HCT116 (cell line): ENCODE measurements around the gene ADARB1. TPM values are rescaled to one million over a fixed set of nuclear protein-coding genes. Genes with fewer than 3 reads are reported as not detected.

Experiments used
- ATAC-seq: fragments of 200-7000 bp; cut with Tn5 transposase; 2 replicates; pipeline ENCODE4 v1.9.1; 2020; ENCODE audit warnings: mild to moderate bottlenecking, moderate library complexity
- BruUV-seq: library from RNA; stranded (reverse); fragments of 400-500 nt; replicated peaks from 2 replicates; lab custom pipeline; 2021; lab: Mats Ljungman, UMichigan
- CTCF ChIA-PET: fragments of 300-600 bp; sonication (Branson Sonifier 250); formaldehyde crosslinking; loops from one replicate; lab custom pipeline; 2021; ENCODE audit warnings: antibody characterized with exemption; lab: Charles Lee
- POLR2A ChIA-PET: fragments of 300-600, 350-600 bp; sonication (Branson Sonifier 250); formaldehyde crosslinking; loops from one replicate; lab custom pipeline; 2021; ENCODE audit warnings: antibody characterized with exemption; lab: Charles Lee
- RAD21 ChIA-PET, 2 experiments: fragments of 300-600 bp; sonication (Branson Sonifier 250); formaldehyde crosslinking; loops; one replicate each; lab custom pipeline; 2023; ENCODE audit warnings: low total read pairs in 2 of 2; ENCODE audit not compliant: uncharacterized antibody in 2 of 2, unreplicated experiment in 2 of 2, low non-redundant PET in 1 of 2; lab: Charles Lee
- DNase-seq: peaks from one replicate; pipeline ENCODE4 v3.0.0-alpha.2; 2010; ENCODE audit warnings: low read depth, low spot score
- H2AFZ ChIP-seq: fragments of 200-600 bp; shearing (Covaris generic), sonication (generic); 2 replicates; pipeline ENCODE4 v1.6.1; 2017; ENCODE audit warnings: low read depth, mixed run types, mixed read lengths, antibody characterized with exemption, low read length; ENCODE audit not compliant: poor library complexity, severe bottlenecking
- H3K27ac ChIP-seq: 2 replicates; pipeline ENCODE4 v1.5.1; 2012; ENCODE audit warnings: low read depth, low read length
- H3K27me3 ChIP-seq: fragments of 200-600 bp; sonication (generic); 2 replicates; pipeline ENCODE4 v1.6.1; 2016; ENCODE audit warnings: mixed run types, low read length, mixed read lengths; ENCODE audit not compliant: insufficient read depth
- H3K36me3 ChIP-seq, 2 experiments: fragments of 200-500 bp in 1 of 2; fragments of 200-600 bp in 1 of 2; sonication (Bioruptor generic) in 1 of 2; sonication (generic) in 1 of 2; 2 replicates each; pipeline versions ENCODE4 v1.5.1 to v1.6.1; 2014 to 2016; ENCODE audit warnings: low read length in 2 of 2, inconsistent platforms in 1 of 2, mixed read lengths in 1 of 2, mixed run types in 1 of 2; ENCODE audit not compliant: insufficient read depth in 2 of 2, control insufficient read depth in 1 of 2
- H3K4me1 ChIP-seq, 2 experiments: fragments of 200-600 bp in 1 of 2; sonication (generic) in 1 of 2; 2 replicates each; pipeline versions ENCODE4 v1.5.1 to v1.6.1; 2012 to 2017; ENCODE audit warnings: low read length in 2 of 2, inconsistent platforms in 1 of 2, mild to moderate bottlenecking in 1 of 2, mixed read lengths in 1 of 2, mixed run types in 1 of 2, moderate library complexity in 1 of 2; ENCODE audit not compliant: insufficient read depth in 2 of 2, control insufficient read depth in 1 of 2
- H3K4me2 ChIP-seq: fragments of 200-600 bp; sonication (generic); 2 replicates; pipeline ENCODE4 v1.6.1; 2017; ENCODE audit warnings: mixed run types, low read length, mixed read lengths
- H3K4me3 ChIP-seq, 2 experiments: fragments of 200-600 bp in 1 of 2; sonication (generic) in 1 of 2; replicated peaks in 1 of 2; 2 replicates each; pipeline ENCODE4 v1.5.1; 2011 to 2016; ENCODE audit warnings: low read length in 2 of 2, control low read depth in 1 of 2, low read depth in 1 of 2, mild to moderate bottlenecking in 1 of 2, mixed read lengths in 1 of 2, mixed run types in 1 of 2
- H3K79me2 ChIP-seq: fragments of 200-600 bp; sonication (generic); 2 replicates; pipeline ENCODE4 v1.6.1; 2017; ENCODE audit warnings: mild to moderate bottlenecking, mixed run types, low read length, moderate library complexity, mixed read lengths; ENCODE audit not compliant: insufficient read depth
- H3K9ac ChIP-seq: fragments of 200-600 bp; sonication (generic); 2 replicates; pipeline ENCODE4 v1.6.1; 2016; ENCODE audit warnings: low read length, mixed read lengths
- H3K9me2 ChIP-seq: fragments of 200-600 bp; sonication (generic), shearing (Covaris generic); 2 replicates; pipeline ENCODE4 v1.6.1; 2017; ENCODE audit warnings: mixed run types, mild to moderate bottlenecking, moderate library complexity; ENCODE audit not compliant: insufficient read depth
- H3K9me3 ChIP-seq, 2 experiments: fragments of 200-500 bp in 1 of 2; fragments of 200-600 bp in 1 of 2; sonication (Bioruptor generic) in 1 of 2; sonication (generic) in 1 of 2; 2 replicates each; pipeline ENCODE4 v1.6.1; 2014 to 2017; ENCODE audit warnings: low read length in 2 of 2, mixed read lengths in 2 of 2, inconsistent platforms in 1 of 2, low read depth in 1 of 2, mild to moderate bottlenecking in 1 of 2, mixed run types in 1 of 2, moderate library complexity in 1 of 2; ENCODE audit not compliant: control insufficient read depth in 1 of 2, insufficient read depth in 1 of 2
- H4K20me1 ChIP-seq: fragments of 200-600 bp; sonication (generic), shearing (Covaris generic); 2 replicates; pipeline ENCODE4 v1.6.1; 2017; ENCODE audit warnings: mixed run types, mild to moderate bottlenecking, moderate library complexity; ENCODE audit not compliant: insufficient read depth
- EZH2phosphoT487 ChIP-seq: fragments of 200-600 bp; IDR thresholded peaks from 2 replicates; pipeline ENCODE4 v1.6.1; 2018; ENCODE audit warnings: antibody characterized with exemption, borderline replicate concordance
- FOSL1 ChIP-seq: IDR thresholded peaks from 2 replicates; pipeline ENCODE4 v1.6.1; 2012; ENCODE audit warnings: low read depth
- JUND ChIP-seq: IDR thresholded peaks from 2 replicates; pipeline ENCODE4 v1.6.1; 2012
- POLR2A ChIP-seq: IDR thresholded peaks from 2 replicates; pipeline ENCODE4 v1.7.0; 2011; ENCODE audit warnings: borderline replicate concordance; ENCODE audit not compliant: insufficient read depth, insufficient read length; ENCODE audit errors: extremely low read depth
- POLR2AphosphoS5 ChIP-seq: IDR thresholded peaks from 2 replicates; pipeline ENCODE4 v1.6.1; 2011; ENCODE audit warnings: mild to moderate bottlenecking, low read depth, low read length, moderate library complexity
- SP1 ChIP-seq: IDR thresholded peaks from 2 replicates; pipeline ENCODE4 v1.6.1; 2012; ENCODE audit warnings: low read depth
- intact Hi-C: fragments of 100-400 bp; cut with micrococcal nuclease; formaldehyde crosslinking; loops from 2 replicates; pipeline ENCODE4 v1.10.0; 2022
- total RNA-seq: library from RNA; stranded (reverse); gene quantifications from one replicate; pipeline ENCODE4 v1.2.1, GENCODE V29; 2021; ENCODE audit not compliant: unreplicated experiment
- TF ChIP-seq, protein P1 (sequence below): IDR thresholded peaks from 2 replicates; pipeline ENCODE4 v1.6.1; 2012
- TF ChIP-seq, protein P2 (sequence below): IDR thresholded peaks from 2 replicates; pipeline ENCODE4 v1.6.1; 2012
- TF ChIP-seq, protein P3 (sequence below), 3 experiments: fragments of 200-600 bp in 1 of 3; sonication (generic) in 1 of 3; IDR thresholded peaks in 2 of 3; conservative IDR thresholded peaks in 1 of 3; 2 replicates each; pipeline ENCODE4 v1.5.1; 2012 to 2017; ENCODE audit warnings: low read depth in 2 of 3, low read length in 2 of 3, antibody characterized with exemption in 1 of 3, borderline replicate concordance in 1 of 3, control low read depth in 1 of 3, mild to moderate bottlenecking in 1 of 3, mixed read lengths in 1 of 3, mixed run types in 1 of 3, moderate library complexity in 1 of 3; ENCODE audit not compliant: insufficient read depth in 1 of 3

Gene ADARB1
- total RNA-seq, 1 experiment from 2014 or later: 13.5 TPM

DNA sequence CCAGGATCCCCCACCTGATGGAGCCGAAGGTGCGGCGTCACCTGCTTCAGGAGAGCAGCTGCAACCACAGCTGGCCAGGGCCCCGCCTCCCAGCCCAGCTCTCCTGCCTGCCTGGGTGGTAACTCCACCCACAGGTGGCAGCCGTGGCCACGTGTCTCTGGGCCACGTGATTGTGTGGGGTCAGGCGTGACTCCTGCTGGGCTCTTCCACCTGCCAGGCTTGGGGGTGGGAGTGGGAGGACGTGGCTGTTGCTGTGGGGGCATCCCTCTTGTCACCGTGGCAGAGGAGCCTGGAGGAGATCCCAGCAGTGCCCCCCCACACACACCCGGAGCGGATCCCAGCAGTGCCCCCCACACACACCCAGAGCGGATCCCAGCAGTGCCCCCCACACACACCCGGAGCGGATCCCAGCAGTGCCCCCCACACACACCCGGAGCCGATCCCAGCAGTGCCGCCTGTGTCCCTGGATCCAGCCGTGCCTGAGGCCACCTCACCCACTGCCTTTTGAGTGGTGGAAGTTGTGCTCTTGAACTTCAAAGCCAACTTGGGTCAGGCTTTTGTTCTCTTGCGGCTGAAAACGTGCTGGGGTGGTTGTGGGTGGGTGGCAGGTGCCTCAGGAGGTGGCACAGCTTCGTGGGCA is 181.1 kb downstream of the ADARB1 start:
- RAD21 ChIA-PET: no interaction called here
- TF ChIP-seq, protein P1, sequence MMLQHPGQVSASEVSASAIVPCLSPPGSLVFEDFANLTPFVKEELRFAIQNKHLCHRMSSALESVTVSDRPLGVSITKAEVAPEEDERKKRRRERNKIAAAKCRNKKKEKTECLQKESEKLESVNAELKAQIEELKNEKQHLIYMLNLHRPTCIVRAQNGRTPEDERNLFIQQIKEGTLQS: no peak
- no peak for TF ChIP-seq POLR2AphosphoS5
- TF ChIP-seq EZH2phosphoT487: no peak
- TF ChIP-seq, protein P2, sequence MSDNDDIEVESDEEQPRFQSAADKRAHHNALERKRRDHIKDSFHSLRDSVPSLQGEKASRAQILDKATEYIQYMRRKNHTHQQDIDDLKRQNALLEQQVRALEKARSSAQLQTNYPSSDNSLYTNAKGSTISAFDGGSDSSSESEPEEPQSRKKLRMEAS: peak; percentile 84
- no peak for TF ChIP-seq POLR2A
- TF ChIP-seq, protein P3, sequence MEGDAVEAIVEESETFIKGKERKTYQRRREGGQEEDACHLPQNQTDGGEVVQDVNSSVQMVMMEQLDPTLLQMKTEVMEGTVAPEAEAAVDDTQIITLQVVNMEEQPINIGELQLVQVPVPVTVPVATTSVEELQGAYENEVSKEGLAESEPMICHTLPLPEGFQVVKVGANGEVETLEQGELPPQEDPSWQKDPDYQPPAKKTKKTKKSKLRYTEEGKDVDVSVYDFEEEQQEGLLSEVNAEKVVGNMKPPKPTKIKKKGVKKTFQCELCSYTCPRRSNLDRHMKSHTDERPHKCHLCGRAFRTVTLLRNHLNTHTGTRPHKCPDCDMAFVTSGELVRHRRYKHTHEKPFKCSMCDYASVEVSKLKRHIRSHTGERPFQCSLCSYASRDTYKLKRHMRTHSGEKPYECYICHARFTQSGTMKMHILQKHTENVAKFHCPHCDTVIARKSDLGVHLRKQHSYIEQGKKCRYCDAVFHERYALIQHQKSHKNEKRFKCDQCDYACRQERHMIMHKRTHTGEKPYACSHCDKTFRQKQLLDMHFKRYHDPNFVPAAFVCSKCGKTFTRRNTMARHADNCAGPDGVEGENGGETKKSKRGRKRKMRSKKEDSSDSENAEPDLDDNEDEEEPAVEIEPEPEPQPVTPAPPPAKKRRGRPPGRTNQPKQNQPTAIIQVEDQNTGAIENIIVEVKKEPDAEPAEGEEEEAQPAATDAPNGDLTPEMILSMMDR (IDR thresholded peaks at IDR 0.05 in 2 of 3, conservative IDR thresholded peaks at IDR 0.05 in 1 of 3; ENCODE audit: borderline replicate concordance in 1 of 3, insufficient read depth in 1 of 3, low read depth in 2 of 3, low read length in 2 of 3): no peak
- TF ChIP-seq JUND: no peak
- TF ChIP-seq SP1: no peak
- no peak for TF ChIP-seq FOSL1
- H2AFZ ChIP-seq: no peak overlapping the region

More for the DNA sequence above, 181.1 kb downstream of the ADARB1 start:
- Histone ChIP-seq H3K4me3 (no peak overlapping the region), H3K9ac (no peak overlapping the region), H3K27ac (no peak overlapping the region), H3K4me2 (peak overlapping the region; percentile 36), H4K20me1 (no peaks in the 10 kb centered on the region), H3K79me2 (no peaks in the 10 kb centered on the region), H3K4me1 (peaks cover 4 to 16% of the 10 kb centered on the region in 2 experiments; a peak in 2 of 4 replicates), H3K27me3 (no peaks in the 10 kb centered on the region), H3K9me2 (no peaks in the 10 kb centered on the region), H3K36me3 (no peaks in the 10 kb centered on the region), H3K9me3 (no peaks in the 10 kb centered on the region)
- ChIA-PET CTCF (no interaction called here), POLR2A (no interaction called here)
- ATAC-seq: peak; percentile 93
- no TSS peak for BruUV-seq
- intact Hi-C loops: no loop called here
- DNase-seq: peak; percentile 34
